ENCODE measurements around the gene PAF1.

- TF ChIP-seq CTCF (IDR thresholded peaks at IDR 0.05) (peak; percentile 75 to 94 (median 88)), POLR2A (IDR thresholded peaks at IDR 0.05) (peak; percentile 96 to 98)
Observed at GRCh38 chr19:39341719-39342604, 48.9 kb downstream of the PAF1 start, which contains the start of gene SAMD4B.

All from Peyer's patch (tissue), 4 donors.